Liver (tissue), 9 donors: ENCODE data around the gene HPCAL4. TPM values are rescaled to one million over a fixed set of nuclear protein-coding genes. Genes with fewer than 3 reads are reported as not detected.
A peak's percentile ranks its signal among the peaks of the same experiment; 100 is the strongest.

Experiments used
- DNase-seq: peaks from one replicate; pipeline ENCODE4 v3.0.0-alpha.2; 2017; ENCODE audit warnings: low spot score
- H3K27ac ChIP-seq, 2 donors: one replicate each; pipeline ENCODE4 v1.7.0; 2013; ENCODE audit warnings: inconsistent platforms in 2 of 2, low read length in 2 of 2, control low read depth in 1 of 2, low read depth in 1 of 2, mild to moderate bottlenecking in 1 of 2
- H3K27me3 ChIP-seq, 4 donors: one replicate each; pipeline versions ENCODE4 v1.6.1 to v1.7.0; 2013; ENCODE audit warnings: low read length in 3 of 4, inconsistent platforms in 1 of 4, mild to moderate bottlenecking in 1 of 4, moderate library complexity in 1 of 4; ENCODE audit not compliant: control insufficient read depth in 4 of 4, insufficient read depth in 4 of 4
- H3K36me3 ChIP-seq, 4 donors: one replicate each; pipeline versions ENCODE4 v1.6.1 to v1.7.0; 2013; ENCODE audit warnings: low read length in 3 of 4, mild to moderate bottlenecking in 3 of 4, low read depth in 1 of 4, moderate library complexity in 1 of 4; ENCODE audit not compliant: control insufficient read depth in 4 of 4, insufficient read depth in 3 of 4
- H3K4me1 ChIP-seq, 4 donors: one replicate each; pipeline versions ENCODE4 v1.6.1 to v1.7.0; 2013; ENCODE audit warnings: low read length in 3 of 4, mild to moderate bottlenecking in 3 of 4, moderate library complexity in 1 of 4; ENCODE audit not compliant: control insufficient read depth in 4 of 4, insufficient read depth in 4 of 4
- H3K4me3 ChIP-seq, 3 donors: one replicate each; pipeline versions ENCODE4 v1.6.1 to v1.7.0; 2013; ENCODE audit warnings: low read length in 3 of 3, control low read depth in 1 of 3, low read depth in 1 of 3, mild to moderate bottlenecking in 1 of 3
- H3K9ac ChIP-seq, 2 donors: one replicate each; pipeline ENCODE4 v1.7.0; 2013; ENCODE audit warnings: low read length in 2 of 2, mild to moderate bottlenecking in 2 of 2, moderate library complexity in 2 of 2, control low read depth in 1 of 2, low read depth in 1 of 2
- H3K9me3 ChIP-seq, 4 donors: one replicate each; pipeline versions ENCODE4 v1.6.1 to v1.7.0; 2013; ENCODE audit warnings: low read length in 3 of 4; ENCODE audit not compliant: control insufficient read depth in 4 of 4
- ATF3 ChIP-seq: IDR thresholded peaks from 2 replicates; pipeline ENCODE4 v1.6.1; 2016; ENCODE audit warnings: antibody characterized with exemption
- EGR1 ChIP-seq, 2 donors: IDR thresholded peaks; 2 replicates each; pipeline ENCODE4 v1.6.1; 2016 to 2018; ENCODE audit warnings: antibody characterized with exemption in 2 of 2, low read depth in 2 of 2
- FOXA1 ChIP-seq: IDR thresholded peaks from 2 replicates; pipeline ENCODE4 v1.6.1; 2016; ENCODE audit warnings: antibody characterized with exemption
- FOXA2 ChIP-seq: IDR thresholded peaks from 2 replicates; pipeline ENCODE4 v1.6.1; 2016; ENCODE audit warnings: antibody characterized with exemption
- GABPA ChIP-seq, 2 donors: IDR thresholded peaks in 1 of 2; conservative IDR thresholded peaks in 1 of 2; 2 replicates each; pipeline ENCODE4 v1.6.1; 2016; ENCODE audit warnings: antibody characterized with exemption in 2 of 2, mild to moderate bottlenecking in 1 of 2, moderate library complexity in 1 of 2
- HNF4G ChIP-seq: IDR thresholded peaks from 2 replicates; pipeline ENCODE4 v1.6.1; 2016; ENCODE audit warnings: antibody characterized with exemption
- MAX ChIP-seq: IDR thresholded peaks from 2 replicates; pipeline ENCODE4 v1.6.1; 2016; ENCODE audit warnings: antibody characterized with exemption
- NR2F2 ChIP-seq: IDR thresholded peaks from 2 replicates; pipeline ENCODE4 v1.6.1; 2016; ENCODE audit warnings: antibody characterized with exemption
- RAD21 ChIP-seq, 2 donors: IDR thresholded peaks; 2 replicates each; pipeline ENCODE4 v1.6.1; 2016; ENCODE audit warnings: antibody characterized with exemption in 2 of 2, mild to moderate bottlenecking in 2 of 2
- REST ChIP-seq: IDR thresholded peaks from 2 replicates; pipeline ENCODE4 v1.6.1; 2016; ENCODE audit warnings: antibody characterized with exemption, mild to moderate bottlenecking
- SP1 ChIP-seq: IDR thresholded peaks from 2 replicates; pipeline ENCODE4 v1.6.1; 2018; ENCODE audit warnings: antibody characterized with exemption, mild to moderate bottlenecking
- TAF1 ChIP-seq: conservative IDR thresholded peaks from 2 replicates; pipeline ENCODE4 v1.6.1; 2016; ENCODE audit warnings: antibody characterized with exemption, mild to moderate bottlenecking
- YY1 ChIP-seq: IDR thresholded peaks from 2 replicates; pipeline ENCODE4 v1.6.1; 2016; ENCODE audit warnings: antibody characterized with exemption, mild to moderate bottlenecking
- WGBS: extraction: QIAGEN DNeasy Blood & Tissue Kit; methylation state at CpG from one replicate; pipeline ENCODE4 v1.1.7; 2013; 5-methylcytosine and 5-hydroxymethylcytosine counted together
- polyA plus RNA-seq, 2 donors: library from polyadenylated mRNA; stranded (reverse) in 1 of 2; unstranded in 1 of 2; fragments of 200-250 nt in 1 of 2; fragments of >200 nt in 1 of 2; fragmentation: Nextera tagmentation in 1 of 2; extraction: Ambion mirVana in 1 of 2; gene quantifications; one replicate each; pipeline versions ENCODE4 v1.2.1 to v1.2.3, GENCODE V29; 2013 to 2015
- total RNA-seq, 2 donors: library from RNA; depleted of rRNA; stranded (reverse); fragments of >200 nt; gene quantifications; one replicate each; pipeline ENCODE4 v1.2.3, GENCODE V29; 2014
- donor health status: healthy.
- donor health status: healthy.
- donor health status: healthy.
- donor health status: healthy.
- donor health status: healthy.

HPCAL4 gene
- total and polyA plus RNA-seq, 4 donors = not detected

- TF ChIP-seq GABPA (IDR thresholded peaks at IDR 0.05 in 1 of 2, conservative IDR thresholded peaks at IDR 0.05 in 1 of 2) = no peak
- TF ChIP-seq YY1 = no peak
- TF ChIP-seq SP1 = no peak
- no peak for TF ChIP-seq FOXA1
- no peak for TF ChIP-seq HNF4G
- no peak for TF ChIP-seq TAF1
- no peak for TF ChIP-seq REST
- no peak for TF ChIP-seq NR2F2
- no peak for TF ChIP-seq EGR1 (IDR thresholded peaks at IDR 0.05; ENCODE audit: low read depth in 2 of 2)
- TF ChIP-seq MAX = no peak
- 77% methylated on average over 12 of the region's 12 CpGs for WGBS
- Histone ChIP-seq H3K4me1 (peaks cover 0 to 7% (median 0%) of the 10 kb centered on the region in 4 donors), H3K36me3 (no peaks in the 10 kb centered on the region), H3K9me3 (no peaks in the 10 kb centered on the region), H3K4me3 (no peak overlapping the region), H3K27me3 (peaks cover 0 to 11% (median 7%) of the 10 kb centered on the region in 4 donors), H3K27ac (peak overlapping the region; percentile 26 to 45), H3K9ac (no peak overlapping the region)
- DNase-seq = no peak
Observed at GRCh38 chr1:39635205-39635870, 55.9 kb downstream of the HPCAL4 start.

- Histone ChIP-seq H3K27me3 (peaks cover 0 to 11% (median 4%) of the 10 kb centered on the region in 4 donors), H3K36me3 (no peaks in the 10 kb centered on the region), H3K27ac (peak overlapping the region in 1 of 2 donors; percentile 34), H3K9ac (no peak overlapping the region), H3K9me3 (no peaks in the 10 kb centered on the region), H3K4me3 (no peak overlapping the region), H3K4me1 (peaks cover 0 to 4% (median 0%) of the 10 kb centered on the region in 4 donors)
- TF ChIP-seq TAF1 = no peak
- no peak for TF ChIP-seq NR2F2
- TF ChIP-seq YY1 = no peak
- TF ChIP-seq FOXA1 = no peak
- no peak for TF ChIP-seq FOXA2
- TF ChIP-seq RAD21 (IDR thresholded peaks at IDR 0.05) = no peak
- TF ChIP-seq ATF3 = no peak
- DNase-seq = no peak
- 69% methylated on average over 3 of the region's 3 CpGs for WGBS
Observed at GRCh38 chr1:39633422-39633821, 57.8 kb downstream of the HPCAL4 start.
